GM18520 (cell line): Measurements from ENCODE around the gene ALCAM.

ENCODE experiments used
- ATAC-seq: cut with Tn5 transposase; IDR thresholded peaks from one replicate; pipeline ENCODE4 v1.9.1; 2021; ENCODE audit not compliant: unreplicated experiment

ALCAM gene

DNA sequence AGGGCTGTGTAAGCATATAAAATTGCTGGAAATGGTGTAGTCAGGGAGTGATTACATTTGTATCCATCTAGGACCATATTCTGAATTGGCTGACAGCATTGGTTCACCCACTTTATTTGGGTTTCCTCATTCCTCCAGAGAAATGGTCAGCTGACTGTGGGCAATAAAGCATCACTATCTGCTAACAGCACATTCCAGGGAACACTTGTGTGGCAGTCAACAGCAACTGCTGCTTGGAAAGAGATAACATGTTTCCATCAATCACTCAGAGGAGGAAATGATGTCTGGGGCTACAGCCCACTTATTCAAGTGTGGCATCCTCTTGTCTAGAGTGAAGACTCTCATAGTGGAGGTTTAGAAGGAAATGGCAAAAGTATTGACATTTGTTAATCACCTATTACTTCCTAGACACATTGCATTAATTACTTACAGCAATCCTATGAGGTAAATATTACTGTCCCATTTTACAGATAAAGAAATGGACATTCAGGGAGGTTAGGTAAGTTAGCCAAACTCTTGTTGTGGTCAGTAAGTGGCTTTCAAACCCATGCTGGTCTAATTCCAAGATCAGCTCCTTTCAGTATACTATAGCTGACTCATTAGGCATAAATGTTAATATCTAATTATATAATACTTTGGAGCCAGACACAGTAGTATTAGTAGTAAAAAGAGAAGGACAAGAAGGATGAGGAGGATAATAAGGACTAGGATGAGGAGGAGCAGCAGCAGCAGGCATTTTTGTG is 247.8 kb downstream of the ALCAM start:
- ATAC-seq, result no peak

DNA sequence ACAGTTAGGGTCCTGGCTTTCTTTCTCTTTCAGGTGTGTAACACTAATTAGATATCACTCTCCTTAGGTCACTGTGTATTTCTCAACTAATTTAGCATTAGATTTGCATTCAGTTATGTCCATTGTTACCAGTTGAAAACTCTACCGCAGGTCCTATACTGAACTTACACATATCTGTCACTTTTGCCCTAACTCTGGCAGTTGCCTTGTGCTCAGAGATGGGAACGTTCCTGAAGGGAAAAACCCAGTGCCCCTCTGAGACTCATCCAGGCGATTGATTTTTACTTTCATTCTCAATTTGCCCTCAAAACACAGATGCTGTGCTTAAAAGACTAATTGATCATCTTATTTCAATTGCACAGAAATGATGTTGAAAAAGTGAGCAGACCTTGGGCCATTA is 249.1 kb downstream of the ALCAM start:
- ATAC-seq, result peak; percentile 58

DNA sequence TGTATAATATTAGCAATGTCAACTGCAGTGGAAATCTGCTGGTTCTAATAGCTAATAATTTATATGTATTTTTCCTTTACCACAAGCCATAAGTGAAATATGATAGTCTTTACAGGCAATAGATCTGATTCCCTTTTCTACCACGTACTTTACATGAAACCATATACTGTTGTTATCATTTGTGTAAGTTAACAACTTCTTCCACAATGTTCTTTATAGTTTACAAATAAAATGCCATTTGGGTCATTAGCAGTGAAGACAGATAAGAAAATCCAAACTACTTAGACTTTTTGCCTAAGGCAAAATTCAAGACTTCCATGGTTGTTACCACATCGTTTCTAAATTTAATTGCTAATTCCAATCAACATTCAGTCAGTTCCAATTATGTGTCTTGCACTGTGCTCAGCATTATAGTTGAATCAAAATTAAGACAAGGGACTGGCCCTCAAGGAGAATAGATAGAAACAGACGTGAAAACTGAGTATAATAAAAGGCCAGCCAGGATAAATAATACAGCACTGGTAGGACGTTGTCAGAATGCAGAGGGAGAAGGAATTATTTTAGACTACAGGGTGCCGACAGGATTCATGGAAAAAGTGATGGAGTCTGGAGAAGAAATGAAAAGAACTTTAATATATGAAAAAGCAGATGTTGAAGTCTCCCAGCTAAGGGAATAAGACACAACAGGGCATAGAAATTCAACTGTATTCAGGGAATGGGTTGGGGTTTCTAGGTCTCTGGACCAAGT is 249.8 kb downstream of the ALCAM start:
- no peak for ATAC-seq

DNA sequence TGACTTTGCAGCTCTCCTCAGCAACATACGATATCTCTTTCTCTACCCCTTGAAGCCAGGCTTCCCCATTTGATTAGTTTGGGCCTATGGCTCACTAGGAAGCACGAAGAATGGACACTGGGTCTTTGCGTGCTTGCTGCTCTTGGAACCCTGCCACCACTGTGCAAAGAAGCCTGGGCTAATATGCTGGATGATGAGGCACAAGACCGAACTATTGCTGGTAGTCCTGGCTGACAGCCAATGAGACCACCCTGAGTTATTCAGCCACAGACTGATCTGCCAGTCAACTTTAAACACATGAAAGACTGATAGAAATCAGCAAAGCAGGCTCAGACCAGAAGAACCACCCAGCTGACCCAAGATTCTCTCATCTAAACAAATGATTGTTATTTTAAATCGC is 251.8 kb downstream of the ALCAM start:
- no peak for ATAC-seq

DNA sequence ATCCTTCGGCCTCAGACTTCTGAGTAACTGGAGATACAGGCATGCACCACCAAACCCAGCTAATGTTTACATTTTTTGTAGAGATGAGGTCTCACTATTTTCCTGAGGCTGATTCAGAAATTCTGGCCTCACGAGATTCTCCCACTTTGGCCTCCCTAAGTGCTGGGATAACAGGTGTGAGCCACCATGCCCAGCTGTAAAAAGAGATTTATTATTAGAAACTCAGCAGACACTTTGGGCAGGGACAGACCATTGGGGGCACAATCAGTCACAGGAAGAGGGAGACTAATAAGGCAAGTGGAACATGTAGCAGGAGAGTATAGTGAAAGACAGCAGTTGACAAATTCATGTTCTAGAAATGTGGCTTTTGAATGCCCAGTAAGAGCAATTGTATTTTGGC is 252.9 kb downstream of the ALCAM start:
- ATAC-seq, result no peak

DNA sequence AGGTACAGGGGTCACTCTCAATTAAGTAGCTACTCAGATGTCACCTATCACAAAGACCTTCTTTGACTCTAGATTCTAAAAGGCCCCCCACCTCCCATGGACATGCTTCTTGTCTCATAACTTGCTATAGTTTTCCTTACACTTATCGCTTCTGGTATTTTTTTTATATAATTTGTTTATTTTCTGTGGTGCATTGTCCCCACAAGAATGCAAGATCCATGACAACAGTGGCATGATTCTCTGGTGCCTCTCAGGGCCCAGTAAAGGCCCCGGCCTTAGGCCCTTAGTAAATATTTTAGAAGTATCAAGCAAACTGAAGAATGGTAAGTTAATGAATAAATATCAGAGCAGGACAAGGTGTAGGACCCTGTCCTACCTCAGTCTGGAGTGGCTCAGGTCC is 253.5 kb downstream of the ALCAM start:
- ATAC-seq, result no peak

DNA sequence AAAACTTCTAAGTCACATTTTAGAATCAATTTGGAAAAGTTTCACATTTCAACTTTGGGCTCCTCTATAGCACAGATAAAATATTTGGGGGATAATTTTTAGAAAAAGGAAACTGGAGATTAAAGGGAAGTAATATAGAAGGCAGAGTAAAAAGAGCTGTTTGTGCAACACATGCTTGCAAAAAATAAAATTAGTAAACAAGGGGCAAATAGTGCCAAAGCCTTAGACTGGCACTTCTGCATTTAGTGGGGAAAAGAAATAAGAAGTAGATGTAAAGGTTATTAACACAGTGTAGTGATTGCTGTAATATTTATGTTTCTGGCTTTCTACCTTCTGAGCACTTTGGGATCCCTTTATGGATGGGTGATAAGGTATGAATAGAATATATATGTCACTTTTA is 255.5 kb downstream of the ALCAM start:
- ATAC-seq, result no peak
